K562 (cell line): ENCODE measurements around the gene GPR22.

Source experiments
- CHD2 ChIP-seq: IDR thresholded peaks from 2 replicates; pipeline ENCODE4 v1.6.1; 2011; ENCODE audit warnings: low read depth, low read length
- POLR2A ChIP-seq: fragments of 450-650 bp; conservative IDR thresholded peaks from 2 replicates; pipeline ENCODE4 v1.6.1; 2016
- SMARCC2 ChIP-seq: fragments of 450-650 bp; IDR thresholded peaks from 2 replicates; pipeline ENCODE4 v1.6.1; 2017; ENCODE audit warnings: antibody characterized with exemption, moderate library complexity, mild to moderate bottlenecking, low read depth
- TAF1 ChIP-seq: IDR thresholded peaks from 2 replicates; pipeline ENCODE4 v1.6.1; 2011; ENCODE audit warnings: mild to moderate bottlenecking, low read length, moderate library complexity; ENCODE audit not compliant: insufficient read depth, control insufficient read depth, severe bottlenecking; ENCODE audit errors: extremely low read depth
- ZBTB7A ChIP-seq: IDR thresholded peaks from 2 replicates; pipeline ENCODE4 v1.6.1; 2011; ENCODE audit warnings: low read depth, mild to moderate bottlenecking, low read length, moderate library complexity, borderline replicate concordance; ENCODE audit not compliant: control insufficient read depth

GRCh38 chr7:107469929-107470328 is at the start of gene GPR22:
- TF ChIP-seq TAF1 = no peak
- no peak for TF ChIP-seq ZBTB7A
- no peak for TF ChIP-seq CHD2
- no peak for TF ChIP-seq POLR2A
- TF ChIP-seq SMARCC2 = no peak
